Measurements from ENCODE around the gene SNX11.

Gene SNX11

DNA sequence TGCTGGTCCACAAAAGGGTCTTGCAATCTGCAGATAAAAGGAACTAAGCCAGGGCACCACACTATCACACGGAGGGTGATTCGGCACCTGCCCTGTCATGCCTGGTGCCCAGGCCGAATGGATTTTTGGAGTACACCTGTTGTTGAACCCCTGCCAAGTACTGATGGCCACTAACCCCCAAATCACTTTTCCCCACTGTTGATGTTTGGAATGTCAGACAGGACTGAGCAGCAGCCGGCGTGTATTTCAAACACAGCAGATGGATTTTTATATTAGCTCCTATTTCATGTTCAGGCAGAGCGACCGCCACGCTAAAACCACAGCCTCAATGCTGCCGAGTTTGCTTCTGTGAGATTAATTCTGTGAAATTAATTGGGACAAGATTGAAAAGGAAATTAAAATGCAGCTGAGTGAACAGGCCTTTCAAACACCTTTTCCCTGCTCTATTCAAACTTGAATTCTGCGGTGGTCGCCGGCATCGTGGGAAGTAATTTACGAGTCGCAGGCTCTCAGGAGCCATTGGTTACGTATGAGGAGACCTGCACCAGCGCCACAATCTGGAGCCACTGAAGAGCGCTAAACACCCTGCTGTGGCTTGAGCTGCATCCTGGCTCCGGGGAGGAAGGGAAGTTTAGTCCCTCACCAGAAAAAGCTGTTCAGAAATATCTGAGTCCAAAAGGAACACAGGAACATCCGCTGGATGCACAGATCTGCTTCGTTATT lies 48.5 kb downstream of the SNX11 start:
- H3K27me3 Mint-ChIP-seq: no peaks in the 10 kb centered on the region
- H3K4me1 Mint-ChIP-seq (ENCODE audit: low read depth): no peaks in the 10 kb centered on the region
- no peak overlapping the region for H3K27ac Mint-ChIP-seq
- no peak overlapping the region for H3K4me3 Mint-ChIP-seq
- peaks cover 24% of the 10 kb centered on the region for H3K36me3 Mint-ChIP-seq (ENCODE audit: low read depth)
- H3K9me3 Mint-ChIP-seq: no peaks in the 10 kb centered on the region

DNA sequence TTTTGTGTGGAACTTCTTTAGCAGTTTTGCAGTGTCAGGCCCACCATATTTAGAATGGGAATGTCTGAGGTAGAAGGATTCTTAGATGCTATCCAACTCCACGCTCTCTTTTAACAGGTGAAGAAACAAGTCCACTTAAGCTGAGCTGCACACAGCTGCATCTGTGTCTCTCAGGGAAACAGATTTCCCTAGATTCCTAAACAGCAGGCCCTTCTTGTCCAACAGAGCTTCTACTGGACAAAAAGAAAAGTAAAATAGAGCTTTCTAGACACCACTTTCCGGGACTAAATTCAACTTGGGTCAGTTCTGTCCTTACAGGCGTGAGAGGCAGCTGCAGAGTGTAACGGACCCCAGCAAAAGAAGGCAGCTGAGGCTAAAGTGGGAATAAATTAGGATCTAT lies 51.7 kb downstream of the SNX11 start:
- Mint-ChIP-seq H3K4me3 (no peak overlapping the region), H3K27ac (no peak overlapping the region), H3K36me3 (ENCODE audit: low read depth) (peaks cover 27% of the 10 kb centered on the region)

DNA sequence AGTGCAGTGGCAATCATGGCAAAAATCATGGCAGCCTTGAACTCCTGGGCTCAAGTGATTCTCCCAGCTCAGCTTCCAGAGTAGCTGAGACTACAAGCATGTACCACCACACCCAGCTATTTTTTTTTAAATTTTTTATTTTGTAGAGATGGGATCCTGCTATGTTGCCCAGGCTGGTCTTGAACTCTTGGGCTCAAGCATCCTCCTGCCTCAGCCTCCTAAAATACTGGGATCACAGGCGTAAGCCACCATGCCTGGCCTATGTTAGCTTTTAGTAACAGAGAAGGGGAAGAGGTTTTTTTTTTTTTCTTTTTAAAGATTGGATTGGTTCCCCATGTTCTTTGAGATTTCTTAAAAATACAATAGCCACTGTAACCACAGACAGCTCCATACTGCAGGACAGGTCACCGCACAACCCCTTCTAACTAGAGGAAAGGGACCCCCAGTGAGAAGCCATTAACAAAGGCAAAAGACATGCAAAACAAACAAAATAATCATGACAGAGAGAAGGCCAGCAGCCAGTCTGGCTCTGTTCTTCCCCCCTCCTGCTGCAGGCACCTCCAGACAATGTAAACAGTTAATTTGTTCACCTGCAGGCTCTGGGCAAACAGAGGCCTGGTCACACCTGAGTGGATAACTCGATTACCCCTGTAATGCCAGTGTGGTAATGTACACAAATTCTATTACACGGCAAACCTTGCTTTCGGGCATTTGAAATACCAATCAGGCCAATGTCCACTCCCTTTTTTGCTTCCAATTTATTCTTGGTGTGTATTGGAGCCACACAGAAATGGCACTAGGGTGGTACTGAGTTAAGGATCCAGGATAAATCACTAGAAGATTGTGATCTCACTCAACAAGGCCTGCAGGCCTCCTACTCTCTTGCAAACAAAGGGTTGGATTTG lies 52.9 kb downstream of the SNX11 start:
- H3K36me3 Mint-ChIP-seq (ENCODE audit: low read depth): peaks cover 22% of the 10 kb centered on the region
- no peaks in the 10 kb centered on the region for H3K4me1 Mint-ChIP-seq (ENCODE audit: low read depth)
- no peaks in the 10 kb centered on the region for H3K9me3 Mint-ChIP-seq
- H3K4me3 Mint-ChIP-seq: no peak overlapping the region
- no peak overlapping the region for H3K27ac Mint-ChIP-seq
- no peaks in the 10 kb centered on the region for H3K27me3 Mint-ChIP-seq

More for the DNA sequence above, 51.7 kb downstream of the SNX11 start:
- Mint-ChIP-seq H3K9me3 (no peaks in the 10 kb centered on the region), H3K4me1 (ENCODE audit: low read depth) (no peaks in the 10 kb centered on the region), H3K27me3 (no peaks in the 10 kb centered on the region)

DNA sequence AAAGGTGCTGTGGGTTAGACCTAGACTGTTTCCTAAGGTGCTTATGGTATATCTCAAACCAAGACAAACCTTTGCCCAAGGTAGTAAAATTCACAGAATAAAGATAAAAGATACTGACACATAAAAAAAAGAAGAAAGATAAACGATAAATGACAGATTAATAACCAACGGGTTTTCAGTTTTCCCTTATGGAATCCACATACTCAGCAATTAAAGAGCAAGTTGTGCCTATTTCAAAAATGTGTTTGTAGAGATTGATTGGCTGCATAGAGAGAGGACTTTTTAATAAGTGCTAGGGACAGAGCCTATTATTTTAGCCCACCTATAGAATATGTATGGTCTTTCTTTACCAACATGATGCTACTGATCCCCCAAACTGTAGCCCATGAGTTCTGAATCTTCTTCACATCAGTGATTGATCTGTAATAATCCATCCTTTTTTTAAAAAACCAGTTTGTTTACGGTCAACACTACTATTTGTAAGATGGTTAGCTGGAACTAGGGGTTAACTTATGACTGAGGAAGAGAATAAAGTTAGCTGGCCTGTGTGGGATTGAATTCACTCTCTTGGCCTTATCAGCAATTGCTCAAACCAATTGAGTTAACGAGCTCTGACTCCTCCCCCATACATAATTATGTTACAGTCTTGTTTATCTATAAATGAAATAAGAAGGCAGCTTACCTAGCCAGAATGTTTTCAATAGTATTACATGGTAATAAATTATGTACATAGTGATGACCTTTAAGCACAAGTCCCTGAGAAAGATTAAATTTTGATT lies 53.8 kb downstream of the SNX11 start:
- Mint-ChIP-seq H3K4me3 (no peak overlapping the region), H3K9me3 (no peaks in the 10 kb centered on the region), H3K4me1 (ENCODE audit: low read depth) (no peaks in the 10 kb centered on the region), H3K36me3 (ENCODE audit: low read depth) (peaks cover 18% of the 10 kb centered on the region), H3K27me3 (no peaks in the 10 kb centered on the region), H3K27ac (no peak overlapping the region)

DNA sequence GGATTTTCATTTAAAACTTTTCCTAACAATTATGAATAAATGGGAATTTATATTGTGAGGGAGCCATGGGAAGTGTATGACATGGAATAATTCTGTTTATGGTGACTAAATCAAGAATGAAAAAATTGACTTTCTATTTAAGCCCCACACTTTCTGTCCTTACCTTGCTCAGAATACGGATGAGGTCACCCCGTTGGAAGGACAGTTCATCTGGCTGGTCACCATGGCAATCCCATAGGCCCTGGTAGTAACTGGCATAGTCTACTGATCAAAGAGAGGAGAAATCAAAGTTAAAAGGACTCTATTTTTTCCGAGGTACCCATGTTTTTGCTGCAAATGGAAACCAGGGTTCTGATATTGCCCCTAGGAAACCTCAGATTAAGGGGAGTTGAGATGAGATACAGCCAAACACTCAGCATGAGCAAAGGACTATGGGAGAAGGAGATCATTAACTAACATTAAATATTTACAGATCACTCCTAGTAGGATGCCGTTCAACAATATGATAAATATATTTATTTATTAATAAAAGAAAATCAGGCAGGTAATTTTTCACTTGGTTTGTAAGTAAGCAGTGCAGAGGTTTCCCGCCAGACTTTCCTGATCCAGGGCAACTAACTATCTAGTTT lies 54.9 kb downstream of the SNX11 start:
- no peak overlapping the region for H3K27ac Mint-ChIP-seq
- H3K4me3 Mint-ChIP-seq: no peak overlapping the region
- no peaks in the 10 kb centered on the region for H3K9me3 Mint-ChIP-seq
- H3K27me3 Mint-ChIP-seq: no peaks in the 10 kb centered on the region
- no peaks in the 10 kb centered on the region for H3K4me1 Mint-ChIP-seq (ENCODE audit: low read depth)
- H3K36me3 Mint-ChIP-seq (ENCODE audit: low read depth): peaks cover 17% of the 10 kb centered on the region

DNA sequence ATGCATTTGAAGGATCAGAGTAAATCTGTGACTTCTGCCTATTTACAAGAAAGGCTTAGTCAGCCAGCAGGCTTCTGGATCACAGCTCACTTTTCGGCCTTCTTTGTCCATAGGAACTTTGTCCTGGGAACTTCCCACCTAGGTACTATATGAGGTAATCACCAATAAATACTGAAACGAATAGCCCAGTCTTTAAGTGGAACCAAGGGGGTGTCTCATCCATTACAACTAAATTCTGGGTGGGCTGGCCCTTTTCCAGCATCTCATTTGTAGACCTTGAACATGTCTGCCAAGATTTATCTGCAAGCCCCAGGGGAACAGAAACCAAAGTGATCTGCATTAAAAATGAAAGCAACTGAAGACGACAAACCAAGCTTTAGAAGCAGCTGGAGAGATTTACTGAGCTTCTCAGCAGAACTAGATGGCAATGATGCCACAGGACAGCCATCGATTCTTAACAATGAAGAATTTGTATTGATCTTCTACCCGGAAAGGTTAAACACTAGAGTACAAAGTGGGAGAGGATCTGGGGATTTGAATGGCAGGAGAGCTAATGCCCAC lies 55.5 kb downstream of the SNX11 start:
- Mint-ChIP-seq H3K9me3 (no peaks in the 10 kb centered on the region), H3K4me3 (no peak overlapping the region), H3K27ac (no peak overlapping the region), H3K36me3 (ENCODE audit: low read depth) (peaks cover 17% of the 10 kb centered on the region), H3K4me1 (ENCODE audit: low read depth) (no peaks in the 10 kb centered on the region), H3K27me3 (no peaks in the 10 kb centered on the region)

GRCh38 chr17:48163809-48164208 lies 56.2 kb downstream of the SNX11 start:
- Mint-ChIP-seq H3K4me3 (no peak overlapping the region), H3K27me3 (no peaks in the 10 kb centered on the region), H3K4me1 (ENCODE audit: low read depth) (no peaks in the 10 kb centered on the region), H3K36me3 (ENCODE audit: low read depth) (peaks cover 20% of the 10 kb centered on the region), H3K9me3 (no peaks in the 10 kb centered on the region), H3K27ac (no peak overlapping the region)

GRCh38 chr17:48169926-48170325 lies 62.4 kb downstream of the SNX11 start:
- Mint-ChIP-seq H3K27me3 (no peaks in the 10 kb centered on the region), H3K4me1 (ENCODE audit: low read depth) (peaks cover 14% of the 10 kb centered on the region), H3K9me3 (no peaks in the 10 kb centered on the region), H3K27ac (no peak overlapping the region), H3K36me3 (ENCODE audit: low read depth) (peaks cover 16% of the 10 kb centered on the region), H3K4me3 (no peak overlapping the region)
